Astrocyte (in vitro differentiated cells and primary cell): ENCODE results near the gene MYO3B. TPM values are rescaled to one million over a fixed set of nuclear protein-coding genes. Genes with fewer than 3 reads are reported as not detected.

Source experiments
- DNase-seq: peaks from one replicate; pipeline ENCODE4 v3.0.0-alpha.2; 2010; ENCODE audit warnings: low read depth
- FAIRE-seq: peaks from 2 replicates; lab custom pipeline; 2011; peaks lifted over from hg19 to GRCh38; lab: Jason Lieb, UNC
- H2AFZ ChIP-seq: 2 replicates; pipeline ENCODE4 v1.6.0; 2012; ENCODE audit warnings: low read depth, low read length, inconsistent platforms
- H3K27ac ChIP-seq: 2 replicates; pipeline ENCODE4 v1.5.1; 2011; ENCODE audit warnings: low read depth, low read length, inconsistent platforms
- H3K27me3 ChIP-seq: 2 replicates; pipeline ENCODE4 v1.6.0; 2011; ENCODE audit warnings: low read length, inconsistent platforms; ENCODE audit not compliant: insufficient read depth
- H3K36me3 ChIP-seq: 2 replicates; pipeline ENCODE4 v1.5.1; 2011; ENCODE audit warnings: low read length, inconsistent platforms; ENCODE audit not compliant: insufficient read depth
- H3K4me1 ChIP-seq: 2 replicates; pipeline ENCODE4 v1.5.1; 2011; ENCODE audit warnings: low read length, inconsistent platforms; ENCODE audit not compliant: insufficient read depth
- H3K4me2 ChIP-seq: 2 replicates; pipeline ENCODE4 v1.6.0; 2012; ENCODE audit warnings: low read length, inconsistent platforms
- H3K4me3 ChIP-seq: 2 replicates; pipeline ENCODE4 v1.5.1; 2011; ENCODE audit warnings: low read depth, mild to moderate bottlenecking, low read length, inconsistent platforms; ENCODE audit not compliant: insufficient read depth
- H3K79me2 ChIP-seq: 2 replicates; pipeline ENCODE4 v1.6.0; 2012; ENCODE audit warnings: mild to moderate bottlenecking, low read length, inconsistent platforms; ENCODE audit not compliant: insufficient read depth
- H3K9ac ChIP-seq: 2 replicates; pipeline ENCODE4 v1.6.0; 2012; ENCODE audit warnings: mild to moderate bottlenecking, low read length, inconsistent platforms
- H3K9me3 ChIP-seq: 2 replicates; pipeline ENCODE4 v1.5.1; 2012; ENCODE audit warnings: low read depth, mild to moderate bottlenecking, low read length, inconsistent platforms; ENCODE audit not compliant: insufficient read depth
- H4K20me1 ChIP-seq: 2 replicates; pipeline ENCODE4 v1.6.0; 2012; ENCODE audit warnings: low read length, inconsistent platforms; ENCODE audit not compliant: insufficient read depth
- H3K27ac Mint-ChIP-seq: one replicate; pipeline ENCODE4 v1.8.0; 2021; ENCODE audit warnings: mild to moderate bottlenecking, mixed read lengths; ENCODE audit not compliant: unreplicated experiment
- H3K27me3 Mint-ChIP-seq: one replicate; pipeline ENCODE4 v1.8.0; 2021; ENCODE audit warnings: low read depth, mixed read lengths; ENCODE audit not compliant: unreplicated experiment
- H3K36me3 Mint-ChIP-seq: one replicate; pipeline ENCODE4 v1.8.0; 2021; ENCODE audit warnings: low read depth, mixed read lengths; ENCODE audit not compliant: unreplicated experiment
- H3K4me1 Mint-ChIP-seq: one replicate; pipeline ENCODE4 v1.8.0; 2021; ENCODE audit warnings: low read depth, mixed read lengths; ENCODE audit not compliant: unreplicated experiment
- H3K4me3 Mint-ChIP-seq: one replicate; pipeline ENCODE4 v1.8.0; 2021; ENCODE audit warnings: mild to moderate bottlenecking, moderate library complexity, mixed read lengths; ENCODE audit not compliant: unreplicated experiment
- H3K9me3 Mint-ChIP-seq: one replicate; pipeline ENCODE4 v1.8.0; 2021; ENCODE audit warnings: mild to moderate bottlenecking, mixed read lengths; ENCODE audit not compliant: unreplicated experiment
- CTCF ChIP-seq: IDR thresholded peaks from 2 replicates; pipeline ENCODE4 v1.5.1; 2011; ENCODE audit warnings: low read depth, mild to moderate bottlenecking, inconsistent platforms, low read length, moderate library complexity; ENCODE audit not compliant: insufficient read depth
- EZH2 ChIP-seq: IDR thresholded peaks from 2 replicates; pipeline ENCODE4 v1.6.1; 2012; ENCODE audit warnings: mild to moderate bottlenecking, low read length, inconsistent platforms; ENCODE audit not compliant: insufficient read depth
- total RNA-seq: library from RNA; stranded (reverse); gene quantifications from 2 replicates; pipeline ENCODE4 v1.2.1, GENCODE V29; 2021

The MYO3B gene
- total RNA-seq, 1 donor from 2014 or later = not detected

GRCh38 chr2:170216428-170216827 is 38.5 kb downstream of the MYO3B start:
- Histone ChIP-seq H3K4me3 (no peak overlapping the region), H3K27ac (no peak overlapping the region), H2AFZ (no peak overlapping the region), H4K20me1 (no peaks in the 10 kb centered on the region), H3K27me3 (no peaks in the 10 kb centered on the region), H3K9me3 (no peaks in the 10 kb centered on the region), H3K36me3 (no peaks in the 10 kb centered on the region), H3K4me1 (no peaks in the 10 kb centered on the region), H3K4me2 (no peak overlapping the region), H3K9ac (no peak overlapping the region), H3K79me2 (no peaks in the 10 kb centered on the region)
- H3K9me3 Mint-ChIP-seq = no peaks in the 10 kb centered on the region
- no peak overlapping the region for H3K4me3 Mint-ChIP-seq
- peaks cover 1% of the 10 kb centered on the region for H3K27me3 Mint-ChIP-seq
- peaks cover under 1% of the 10 kb centered on the region for H3K4me1 Mint-ChIP-seq
- no peak for TF ChIP-seq EZH2
- TF ChIP-seq CTCF = no peak
- H3K36me3 Mint-ChIP-seq = no peaks in the 10 kb centered on the region
- DNase-seq = no peak
- no peak overlapping the region for H3K27ac Mint-ChIP-seq
- no peak for FAIRE-seq

- Mint-ChIP-seq H3K4me1 (peaks cover 6% of the 10 kb centered on the region), H3K27ac (no peak overlapping the region)
- FAIRE-seq = no peak
Observed at GRCh38 chr2:170216981-170217380, 39.0 kb downstream of the MYO3B start.

GRCh38 chr2:170217778-170218251 is 39.9 kb downstream of the MYO3B start:
- Histone ChIP-seq H4K20me1 (no peaks in the 10 kb centered on the region), H3K4me1 (no peaks in the 10 kb centered on the region), H3K9ac (no peak overlapping the region), H3K4me2 (no peak overlapping the region), H3K36me3 (no peaks in the 10 kb centered on the region), H3K4me3 (no peak overlapping the region), H3K27me3 (no peaks in the 10 kb centered on the region), H3K9me3 (no peaks in the 10 kb centered on the region), H3K27ac (no peak overlapping the region), H3K79me2 (no peaks in the 10 kb centered on the region), H2AFZ (no peak overlapping the region)
- no peak overlapping the region for H3K27ac Mint-ChIP-seq
- H3K4me1 Mint-ChIP-seq = peaks cover 11% of the 10 kb centered on the region
- H3K36me3 Mint-ChIP-seq = no peaks in the 10 kb centered on the region
- no peak overlapping the region for H3K4me3 Mint-ChIP-seq
- DNase-seq (peak; percentile 23), FAIRE-seq (no peak)
- TF ChIP-seq CTCF (no peak), EZH2 (no peak)
- peaks cover 1% of the 10 kb centered on the region for H3K27me3 Mint-ChIP-seq
- H3K9me3 Mint-ChIP-seq = no peaks in the 10 kb centered on the region

More at GRCh38 chr2:170216981-170217380, 39.0 kb downstream of the MYO3B start:
- H3K79me2 ChIP-seq = no peaks in the 10 kb centered on the region
- H2AFZ ChIP-seq = no peak overlapping the region
- H3K9ac ChIP-seq = no peak overlapping the region
- H3K4me2 ChIP-seq = no peak overlapping the region
- H3K36me3 ChIP-seq = no peaks in the 10 kb centered on the region
- Mint-ChIP-seq H3K4me3 (no peak overlapping the region), H3K27me3 (peaks cover 1% of the 10 kb centered on the region), H3K36me3 (no peaks in the 10 kb centered on the region), H3K9me3 (no peaks in the 10 kb centered on the region)
- H3K27me3 ChIP-seq = no peaks in the 10 kb centered on the region
- no peak for DNase-seq
- no peak overlapping the region for H3K27ac ChIP-seq
- H4K20me1 ChIP-seq = no peaks in the 10 kb centered on the region
- TF ChIP-seq EZH2 = no peak
- H3K9me3 ChIP-seq = no peaks in the 10 kb centered on the region
- H3K4me1 ChIP-seq = no peaks in the 10 kb centered on the region
- no peak overlapping the region for H3K4me3 ChIP-seq
